K562 (cell line): ENCODE results near the gene HOXB1. TPM values are rescaled to one million over a fixed set of nuclear protein-coding genes. Genes with fewer than 3 reads are reported as not detected.

Experiments used
- BCOR ChIP-seq: fragments of 450-650 bp; IDR thresholded peaks from 2 replicates; pipeline ENCODE4 v1.6.1; 2016
- CGGBP1 ChIP-seq: fragments of 250-450 bp; sonication (Bioruptor Pico); IDR thresholded peaks from 2 replicates; pipeline ENCODE4 v1.9.0; 2021; ENCODE audit warnings: mild to moderate bottlenecking
- CREBBP ChIP-seq: IDR thresholded peaks from one replicate; pipeline ENCODE4 v1.6.1; 2012; ENCODE audit warnings: low read depth, mild to moderate bottlenecking, control low read depth, inconsistent platforms, low read length
- CREM ChIP-seq: IDR thresholded peaks from 2 replicates; pipeline ENCODE4 v1.6.1; 2014; ENCODE audit warnings: antibody characterized with exemption, low read depth
- ELF2 ChIP-seq: fragments of 250-450 bp; sonication (Bioruptor Pico); IDR thresholded peaks from 2 replicates; pipeline ENCODE4 v1.5.0; 2021; ENCODE audit warnings: mild to moderate bottlenecking
- GMEB1 ChIP-seq: fragments of 250-450 bp; sonication (Bioruptor Pico); IDR thresholded peaks from 2 replicates; pipeline ENCODE4 v1.4.0; 2020; ENCODE audit warnings: mild to moderate bottlenecking
- HDAC6 ChIP-seq: IDR thresholded peaks from 2 replicates; pipeline ENCODE4 v1.6.1; 2012; ENCODE audit warnings: low read depth, mild to moderate bottlenecking, control low read depth, inconsistent platforms, low read length, moderate library complexity
- HNRNPK ChIP-seq: fragments of 200-400 bp; formaldehyde crosslinking; IDR thresholded peaks from one replicate; pipeline ENCODE4 v1.6.1; 2018; ENCODE audit warnings: mild to moderate bottlenecking, low read depth, low read length; ENCODE audit not compliant: poor library complexity, severe bottlenecking
- MAFF ChIP-seq: IDR thresholded peaks from 2 replicates; pipeline ENCODE4 v1.6.1; 2012; ENCODE audit warnings: low read length, improper control_type of control experiment
- MLLT1 ChIP-seq, 2 experiments: fragments of 450-650 bp; IDR thresholded peaks; 2 replicates each; pipeline ENCODE4 v1.6.1; 2016
- PRPF4 ChIP-seq: fragments of 200-400 bp; formaldehyde crosslinking; IDR thresholded peaks from one replicate; pipeline ENCODE4 v1.6.1; 2017; ENCODE audit warnings: low read length, low read depth, mild to moderate bottlenecking; ENCODE audit not compliant: insufficient read depth, poor library complexity, severe bottlenecking
- SLC30A9 ChIP-seq: fragments of 250-450 bp; sonication (Bioruptor Pico); IDR thresholded peaks from 2 replicates; pipeline ENCODE4 v1.8.0; 2022; ENCODE audit warnings: mild to moderate bottlenecking, moderate library complexity
- THRB ChIP-seq: fragments of 450-650 bp; formaldehyde crosslinking; conservative IDR thresholded peaks from 2 replicates; pipeline ENCODE4 v1.4.0; 2022; ENCODE audit warnings: mild to moderate bottlenecking, missing genetic modification characterization
- TSHZ1 ChIP-seq: fragments of 250-450 bp; sonication (Bioruptor Pico); IDR thresholded peaks from 2 replicates; pipeline ENCODE4 v1.4.0; 2020; ENCODE audit warnings: mild to moderate bottlenecking, moderate library complexity
- ZBTB8A ChIP-seq: fragments of 450-650 bp; IDR thresholded peaks from 2 replicates; pipeline ENCODE4 v1.6.1; 2018; ENCODE audit warnings: mild to moderate bottlenecking, moderate library complexity; ENCODE audit not compliant: partially characterized antibody
- ZFP91 ChIP-seq: sonication (generic); formaldehyde crosslinking; IDR thresholded peaks from 2 replicates; pipeline ENCODE4 v1.8.0; 2022; ENCODE audit warnings: mild to moderate bottlenecking, missing genetic modification reagents
- ZNF121 ChIP-seq: sonication (generic); formaldehyde crosslinking; conservative IDR thresholded peaks from 2 replicates; pipeline ENCODE4 v1.8.0; 2022; ENCODE audit warnings: missing genetic modification reagents
- ZNF174 ChIP-seq: fragments of 250-450 bp; sonication (Bioruptor Pico); IDR thresholded peaks from 2 replicates; pipeline ENCODE4 v1.4.0; 2020; ENCODE audit warnings: mild to moderate bottlenecking
- ZNF764 ChIP-seq: fragments of 250-450 bp; sonication (Bioruptor Pico); IDR thresholded peaks from 2 replicates; pipeline ENCODE4 v1.4.0; 2020; ENCODE audit warnings: low read depth, mild to moderate bottlenecking, moderate library complexity
- polyA plus RNA-seq, 8 experiments: library from polyadenylated mRNA; depleted of rRNA in 4 of 8; stranded (reverse) in 5 of 8; unstranded in 3 of 8; fragments of >200 nt; fragmentation: Nextera tagmentation in 2 of 8; fragmentation: Illumina TruSeq in 1 of 8; extraction: Ambion mirVana in 2 of 8; extraction: Trizol in 1 of 8; gene quantifications; 2 replicates each; pipeline versions ENCODE4 v1.2.1 to v1.2.3, GENCODE V29; 2011 to 2014; ENCODE audit warnings: inconsistent platforms in 1 of 8, missing spikeins in 1 of 8
- total RNA-seq, 7 experiments: library from RNA; depleted of rRNA in 6 of 7; stranded (reverse); fragments of >200 nt in 6 of 7; fragmentation: Illumina TruSeq in 2 of 7; extraction: Trizol in 2 of 7; gene quantifications; 2 replicates each; pipeline versions ENCODE4 v1.2.1 to v1.2.3, GENCODE V29; 2011 to 2021; ENCODE audit warnings: low replicate concordance in 1 of 7

HOXB1 gene
- total and polyA plus RNA-seq, 9 of the 15 experiments (the other 6 are each of a cell fraction or from before 2014, with no cell fraction given) = 0.04 TPM; not detected in 8

- TF ChIP-seq GMEB1 (CRISPR knock-in tag) (no peak; the same call in 1 of the 2 replicates), MAFF (peak; percentile 94), MLLT1 (IDR thresholded peaks at IDR 0.05) (peak in 1 of 2 experiments; percentile 24; a peak in 1 of 4 replicates), SLC30A9 (no peak), PRPF4 (no peak), BCOR (peak; percentile 66), ZFP91 (no peak), ZNF764 (no peak), THRB (CRISPR knock-in tag) (no peak), ZNF121 (CRISPR knock-in tag) (no peak), ZNF174 (CRISPR knock-in tag) (no peak), CREBBP (no peak), HDAC6 (no peak), ELF2 (CRISPR knock-in tag) (no peak), TSHZ1 (CRISPR knock-in tag) (no peak), ZBTB8A (no peak), CGGBP1 (CRISPR knock-in tag) (no peak), HNRNPK (no peak), CREM (peak; percentile 63)
These were observed 42.2 kb downstream of the HOXB1 start (continued) for GRCh38 chr17:48488548-48489106.
